Endothelial cell (in vitro differentiated cells): ENCODE data around the gene CRISPLD2. TPM values are rescaled to one million over a fixed set of nuclear protein-coding genes. Genes with fewer than 3 reads are reported as not detected.

ENCODE experiments used
- DNase-seq: peaks from one replicate; pipeline ENCODE4 v3.0.0; 2021; ENCODE audit warnings: low spot score
- H3K27ac Mint-ChIP-seq: one replicate; pipeline ENCODE4 v1.8.0; 2021; ENCODE audit warnings: mixed read lengths, inconsistent platforms; ENCODE audit not compliant: unreplicated experiment
- H3K27me3 Mint-ChIP-seq: one replicate; pipeline ENCODE4 v1.8.0; 2021; ENCODE audit warnings: mild to moderate bottlenecking, moderate library complexity, mixed read lengths, inconsistent platforms; ENCODE audit not compliant: unreplicated experiment
- H3K36me3 Mint-ChIP-seq: one replicate; pipeline ENCODE4 v1.8.0; 2021; ENCODE audit warnings: mild to moderate bottlenecking, low read depth, mixed read lengths, inconsistent platforms; ENCODE audit not compliant: unreplicated experiment
- H3K4me1 Mint-ChIP-seq: one replicate; pipeline ENCODE4 v1.8.0; 2021; ENCODE audit warnings: mild to moderate bottlenecking, mixed read lengths, inconsistent platforms; ENCODE audit not compliant: unreplicated experiment
- H3K4me3 Mint-ChIP-seq: one replicate; pipeline ENCODE4 v1.8.0; 2021; ENCODE audit warnings: mild to moderate bottlenecking, mixed read lengths, inconsistent platforms; ENCODE audit not compliant: unreplicated experiment
- H3K9me3 Mint-ChIP-seq: one replicate; pipeline ENCODE4 v1.8.0; 2021; ENCODE audit warnings: mixed read lengths, inconsistent platforms; ENCODE audit not compliant: unreplicated experiment
- CTCF ChIP-seq: fragments of 200-600 bp; sonication (generic); IDR thresholded peaks from one replicate; pipeline ENCODE4 v1.5.0; 2021; ENCODE audit warnings: antibody characterized with exemption; ENCODE audit not compliant: unreplicated experiment
- total RNA-seq: library from RNA; stranded (reverse); fragmentation: NEBNext Ultra II Directional; extraction: Animal tissue kit (Norgen Biotek cat#: 25700); gene quantifications from one replicate; pipeline ENCODE4 v1.2.1, GENCODE V29; 2021; ENCODE audit not compliant: unreplicated experiment

Gene CRISPLD2
- total RNA-seq, 1 donor from 2014 or later = 0.54 TPM

GRCh38 chr16:84893467-84893848 lies 73.7 kb downstream of the CRISPLD2 start:
- Mint-ChIP-seq H3K36me3 (no peaks in the 10 kb centered on the region), H3K9me3 (no peaks in the 10 kb centered on the region), H3K4me1 (peaks cover 3% of the 10 kb centered on the region), H3K27ac (no peak overlapping the region), H3K27me3 (peaks cover 3% of the 10 kb centered on the region), H3K4me3 (no peak overlapping the region)
- no peak for TF ChIP-seq CTCF
- no peak for DNase-seq

- Mint-ChIP-seq H3K27ac (no peak overlapping the region), H3K4me3 (no peak overlapping the region), H3K4me1 (peaks cover 4% of the 10 kb centered on the region), H3K27me3 (peaks cover 3% of the 10 kb centered on the region), H3K9me3 (no peaks in the 10 kb centered on the region), H3K36me3 (no peaks in the 10 kb centered on the region)
- TF ChIP-seq CTCF = no peak
- DNase-seq = no peak
Measured at GRCh38 chr16:84893849-84894599, 74.2 kb downstream of the CRISPLD2 start.

GRCh38 chr16:84895016-84895415 lies 75.2 kb downstream of the CRISPLD2 start:
- no peak overlapping the region for H3K27ac Mint-ChIP-seq
- peaks cover 3% of the 10 kb centered on the region for H3K27me3 Mint-ChIP-seq
- no peak overlapping the region for H3K4me3 Mint-ChIP-seq
- H3K4me1 Mint-ChIP-seq = peaks cover 4% of the 10 kb centered on the region
- no peaks in the 10 kb centered on the region for H3K36me3 Mint-ChIP-seq
- no peak for TF ChIP-seq CTCF
- DNase-seq = no peak
- no peaks in the 10 kb centered on the region for H3K9me3 Mint-ChIP-seq

- Mint-ChIP-seq H3K36me3 (no peaks in the 10 kb centered on the region), H3K9me3 (no peaks in the 10 kb centered on the region), H3K4me3 (no peak overlapping the region), H3K27me3 (peaks cover 3% of the 10 kb centered on the region), H3K27ac (no peak overlapping the region), H3K4me1 (peaks cover 4% of the 10 kb centered on the region)
- no peak for DNase-seq
- no peak for TF ChIP-seq CTCF
Measured at GRCh38 chr16:84896847-84897246, 77.1 kb downstream of the CRISPLD2 start.

- no peak for DNase-seq
- no peaks in the 10 kb centered on the region for H3K9me3 Mint-ChIP-seq
- no peak overlapping the region for H3K27ac Mint-ChIP-seq
- no peaks in the 10 kb centered on the region for H3K36me3 Mint-ChIP-seq
- H3K4me3 Mint-ChIP-seq = no peak overlapping the region
- TF ChIP-seq CTCF = no peak
- H3K4me1 Mint-ChIP-seq = peaks cover 4% of the 10 kb centered on the region
- peaks cover 3% of the 10 kb centered on the region for H3K27me3 Mint-ChIP-seq
Measured at GRCh38 chr16:84897911-84898377, 78.2 kb downstream of the CRISPLD2 start.
